GM12801 (cell line): ENCODE measurements around the gene PDHA2.

Source experiments
- TF ChIP-seq, protein P1 (sequence below): IDR thresholded peaks from one replicate; pipeline ENCODE4 v1.5.1; 2011; ENCODE audit warnings: control low read depth; ENCODE audit not compliant: insufficient read length; ENCODE audit errors: extremely low read depth

PDHA2 gene

DNA sequence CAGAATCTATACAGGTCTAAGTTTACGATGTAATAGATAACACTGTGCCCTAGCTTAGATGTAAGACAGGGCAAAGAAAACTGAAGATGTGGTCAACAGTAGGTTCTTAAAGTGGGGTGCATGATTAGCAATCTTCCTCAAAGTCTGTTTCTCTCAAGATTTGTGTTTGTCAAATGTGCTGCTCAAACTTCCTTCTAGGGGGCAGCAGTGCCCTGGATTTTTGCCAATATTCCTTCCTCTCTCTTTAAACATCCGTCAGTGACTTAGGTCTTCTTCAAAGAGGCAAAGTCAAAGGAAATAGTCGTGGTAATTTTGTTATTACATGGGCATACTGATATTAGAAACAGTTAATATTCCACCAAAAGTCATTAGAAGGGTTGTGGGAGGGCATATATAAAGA, 4.2 kb upstream of the PDHA2 start:
- TF ChIP-seq, protein P1, sequence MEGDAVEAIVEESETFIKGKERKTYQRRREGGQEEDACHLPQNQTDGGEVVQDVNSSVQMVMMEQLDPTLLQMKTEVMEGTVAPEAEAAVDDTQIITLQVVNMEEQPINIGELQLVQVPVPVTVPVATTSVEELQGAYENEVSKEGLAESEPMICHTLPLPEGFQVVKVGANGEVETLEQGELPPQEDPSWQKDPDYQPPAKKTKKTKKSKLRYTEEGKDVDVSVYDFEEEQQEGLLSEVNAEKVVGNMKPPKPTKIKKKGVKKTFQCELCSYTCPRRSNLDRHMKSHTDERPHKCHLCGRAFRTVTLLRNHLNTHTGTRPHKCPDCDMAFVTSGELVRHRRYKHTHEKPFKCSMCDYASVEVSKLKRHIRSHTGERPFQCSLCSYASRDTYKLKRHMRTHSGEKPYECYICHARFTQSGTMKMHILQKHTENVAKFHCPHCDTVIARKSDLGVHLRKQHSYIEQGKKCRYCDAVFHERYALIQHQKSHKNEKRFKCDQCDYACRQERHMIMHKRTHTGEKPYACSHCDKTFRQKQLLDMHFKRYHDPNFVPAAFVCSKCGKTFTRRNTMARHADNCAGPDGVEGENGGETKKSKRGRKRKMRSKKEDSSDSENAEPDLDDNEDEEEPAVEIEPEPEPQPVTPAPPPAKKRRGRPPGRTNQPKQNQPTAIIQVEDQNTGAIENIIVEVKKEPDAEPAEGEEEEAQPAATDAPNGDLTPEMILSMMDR: no peak

DNA sequence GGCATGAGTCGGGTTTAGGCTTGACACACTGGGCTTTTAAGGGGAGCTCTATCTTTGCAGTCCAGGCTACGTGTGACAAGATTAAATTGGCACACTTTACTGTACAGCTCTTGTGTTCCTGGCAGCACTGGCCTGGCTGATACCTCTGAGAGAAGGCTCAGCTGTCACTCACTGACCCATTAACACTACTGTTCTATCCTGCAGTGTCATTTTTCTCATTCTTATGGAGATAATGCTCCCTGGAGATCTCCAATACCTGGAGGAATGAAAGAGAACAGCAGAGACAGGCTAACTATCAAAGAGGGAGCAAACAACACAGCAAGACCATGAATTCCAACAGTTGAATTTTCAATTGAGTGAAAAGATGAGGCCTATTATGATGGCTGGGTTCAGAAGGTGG, 1.7 kb upstream of the PDHA2 start:
- TF ChIP-seq, protein P1: no peak

DNA sequence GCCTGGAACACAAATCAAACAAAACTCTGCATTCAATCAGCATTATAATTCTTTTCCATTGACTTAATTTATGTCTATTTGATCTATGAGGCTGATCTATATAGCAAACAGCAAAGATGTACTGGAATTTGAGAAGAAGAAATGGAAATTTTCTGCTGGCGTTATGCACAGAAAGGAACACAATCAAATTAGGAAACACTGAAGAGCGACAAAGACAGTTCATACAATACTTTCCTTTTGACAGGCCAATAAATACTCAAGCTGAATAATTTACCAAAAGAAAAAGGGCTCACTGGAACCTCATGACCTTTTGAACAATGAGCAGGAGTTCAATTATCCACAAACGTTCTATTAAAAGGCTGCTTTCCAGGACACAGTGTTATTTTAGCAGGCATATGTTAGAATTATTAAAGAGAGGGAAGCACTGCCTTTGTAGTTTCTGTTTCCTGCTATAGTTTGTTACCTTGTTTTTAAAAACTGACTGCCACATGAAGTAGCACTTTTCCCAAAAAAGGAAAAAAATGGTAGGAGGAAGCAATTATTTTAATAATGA, 8.1 kb downstream of the PDHA2 start:
- TF ChIP-seq, protein P1: no peak

DNA sequence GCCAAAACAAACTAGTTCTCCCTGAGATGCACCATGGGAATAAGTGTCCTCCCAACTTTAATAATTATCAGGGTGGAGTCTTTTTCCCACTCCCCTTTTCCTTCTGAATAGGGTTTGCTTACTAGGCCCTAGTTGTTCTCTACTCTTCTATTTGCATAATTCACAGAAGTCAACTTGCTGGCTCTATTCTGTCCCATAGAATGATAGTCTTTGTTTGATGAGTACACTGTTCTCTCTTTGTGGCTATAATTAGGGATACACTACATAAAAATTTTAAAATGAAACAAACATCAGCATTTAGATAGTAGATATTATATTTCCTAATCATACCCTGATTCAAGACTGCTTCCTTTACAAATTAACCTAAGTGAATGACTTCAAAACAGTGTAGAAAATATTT, 10.3 kb downstream of the PDHA2 start:
- TF ChIP-seq, protein P1: no peak

DNA sequence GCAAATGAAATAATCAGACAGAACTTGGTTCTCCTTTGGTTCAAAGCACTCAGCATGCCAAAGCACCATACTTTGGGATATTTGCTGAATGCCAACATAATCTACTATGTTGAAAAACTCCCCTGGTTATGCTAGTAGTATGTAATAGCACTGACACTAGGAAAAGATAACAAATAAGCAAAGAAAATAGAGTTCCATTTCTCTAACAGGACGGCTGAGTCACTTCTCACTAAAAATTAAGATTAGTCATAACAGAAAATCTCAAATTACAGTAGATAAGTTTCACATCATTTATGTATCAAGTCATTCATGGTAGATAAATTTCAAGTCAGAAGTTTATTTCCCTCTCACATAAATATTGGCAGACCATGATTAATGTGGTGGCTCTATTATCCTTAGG, 17.9 kb downstream of the PDHA2 start:
- TF ChIP-seq, protein P1: no peak

DNA sequence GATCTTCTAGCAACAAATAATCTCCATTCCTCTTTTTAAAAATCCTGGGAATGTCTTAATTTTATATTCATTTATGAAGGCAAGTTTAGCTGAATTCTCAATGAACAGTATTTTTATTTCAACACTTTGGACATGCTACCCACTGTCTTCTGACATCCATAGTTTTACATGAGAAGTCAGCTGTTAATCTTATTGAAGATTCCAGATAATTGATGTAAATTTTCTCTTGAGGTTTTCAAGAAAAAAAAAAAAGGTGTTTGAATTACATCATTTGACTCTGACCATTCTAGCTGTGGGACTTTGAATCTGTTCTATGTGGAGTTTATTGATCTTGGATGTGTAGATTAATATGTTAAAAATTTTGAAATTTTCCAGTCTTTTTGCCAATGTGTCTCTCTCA, 28.0 kb downstream of the PDHA2 start:
- TF ChIP-seq, protein P1: no peak

DNA sequence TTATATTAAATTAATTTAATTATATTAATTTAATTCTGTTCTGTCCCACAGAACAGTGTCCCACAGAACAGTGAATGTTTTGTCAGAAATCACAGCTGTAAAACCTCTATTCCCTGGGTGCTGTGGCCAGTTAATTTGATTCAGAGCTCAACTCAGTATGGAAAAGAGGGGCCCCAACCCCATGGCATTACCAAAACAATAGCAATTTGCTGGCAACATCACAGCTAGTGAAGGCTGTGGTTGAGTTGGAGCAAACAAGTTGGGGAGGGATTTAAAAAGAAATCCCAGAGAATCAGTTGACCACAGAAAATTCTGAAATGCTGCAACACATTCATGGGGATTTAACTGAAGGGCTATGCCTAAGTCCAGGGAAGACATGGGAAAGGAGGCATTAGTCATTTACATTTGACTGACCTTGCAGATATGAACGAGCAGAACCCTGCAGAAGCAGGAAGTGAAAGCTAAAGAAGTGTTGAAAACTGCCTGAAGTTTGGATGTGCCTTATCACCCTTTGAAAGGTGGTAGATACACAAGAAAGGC, 30.1 kb downstream of the PDHA2 start:
- TF ChIP-seq, protein P1: no peak

DNA sequence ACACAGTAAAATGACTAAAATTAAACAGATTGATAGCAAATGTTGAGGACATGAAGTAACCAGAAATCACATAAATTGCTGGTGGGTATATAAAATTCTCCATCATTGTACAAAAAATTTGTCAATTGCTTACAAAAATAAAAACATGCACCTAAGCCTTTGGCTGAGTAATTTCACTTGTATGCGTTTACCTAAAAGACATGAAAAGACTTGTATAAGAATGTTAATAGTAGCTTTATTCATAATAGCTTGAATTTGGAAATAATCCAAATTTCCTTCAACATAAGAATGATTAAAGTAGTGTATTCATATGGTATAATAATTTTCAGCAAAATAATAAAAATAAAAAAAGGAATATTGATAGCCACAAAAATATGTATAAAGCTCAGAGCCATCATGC, 37.7 kb downstream of the PDHA2 start:
- TF ChIP-seq, protein P1: no peak
